Mononuclear cell (primary cell): ENCODE measurements around the gene BIK. TPM values are rescaled to one million over a fixed set of nuclear protein-coding genes. Genes with fewer than 3 reads are reported as not detected.

Source experiments
- H3K27me3 ChIP-seq: 2 replicates; pipeline ENCODE4 v1.6.0; 2011; ENCODE audit warnings: low read length, control low read depth; ENCODE audit not compliant: insufficient read depth
- H3K4me1 ChIP-seq: 2 replicates; pipeline ENCODE4 v1.5.1; 2011; ENCODE audit warnings: mild to moderate bottlenecking, low read length, control low read depth; ENCODE audit not compliant: insufficient read depth
- H3K4me3 ChIP-seq: 2 replicates; pipeline ENCODE4 v1.5.1; 2011; ENCODE audit warnings: mild to moderate bottlenecking, low read length, moderate library complexity
- H3K9me3 ChIP-seq: 2 replicates; pipeline ENCODE4 v1.5.1; 2011; ENCODE audit warnings: low read depth, mild to moderate bottlenecking, control low read depth, low read length
- total RNA-seq: library from RNA; depleted of rRNA; stranded (reverse); fragments of >200 nt; gene quantifications from one replicate; pipeline ENCODE4 v1.2.3, GENCODE V29; 2012

Gene BIK
- total RNA-seq, 1 donor: 2.1 TPM

DNA sequence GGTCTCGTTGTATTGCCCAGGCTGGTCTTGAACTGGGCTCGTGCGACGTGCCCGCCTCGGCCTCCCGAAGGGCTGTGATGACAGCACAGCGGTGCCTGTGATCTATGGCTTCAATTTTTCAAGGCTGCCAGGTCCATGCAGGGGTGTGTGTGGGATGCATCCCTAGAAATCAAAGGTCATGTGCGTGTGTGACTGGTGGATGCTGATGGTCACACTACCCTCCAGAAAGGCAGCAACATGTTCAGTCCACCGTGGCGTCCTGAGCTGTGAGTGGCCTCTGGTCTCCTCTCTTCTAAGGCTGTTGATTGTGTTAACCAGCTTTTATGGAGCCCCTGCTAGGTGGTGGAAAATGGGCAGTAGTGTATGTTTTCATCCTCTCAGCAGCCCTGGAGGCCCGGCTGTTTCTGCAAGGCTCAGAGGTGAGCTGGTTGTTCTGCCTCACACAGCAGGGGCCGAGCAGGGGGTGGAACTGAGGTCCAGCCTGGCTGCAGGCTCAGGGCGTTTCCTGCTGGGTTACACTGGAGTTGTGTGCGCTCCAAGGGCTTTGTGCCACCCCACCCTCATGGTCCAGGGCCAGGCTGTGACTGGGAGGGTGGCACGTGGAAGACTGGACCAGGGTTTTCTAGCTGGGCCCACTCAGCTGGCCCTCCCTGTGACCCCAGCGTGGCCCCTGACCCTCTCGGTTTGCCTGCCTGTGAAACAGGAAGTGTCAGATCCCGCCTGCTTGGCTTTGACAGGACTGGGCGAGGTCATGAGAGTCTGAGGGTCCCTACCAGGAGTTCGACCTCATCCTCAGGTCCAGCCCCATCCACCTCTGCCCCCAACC is 7.7 kb downstream of the BIK start:
- H3K4me1 ChIP-seq: peaks cover 54% of the 10 kb centered on the region
- no peaks in the 10 kb centered on the region for H3K9me3 ChIP-seq
- peaks cover 4% of the 10 kb centered on the region for H3K27me3 ChIP-seq
- no peak overlapping the region for H3K4me3 ChIP-seq

- no peaks in the 10 kb centered on the region for H3K9me3 ChIP-seq
- peaks cover 47% of the 10 kb centered on the region for H3K4me1 ChIP-seq
- H3K4me3 ChIP-seq: no peak overlapping the region
- no peaks in the 10 kb centered on the region for H3K27me3 ChIP-seq
These were observed 8.5 kb downstream of the BIK start for GRCh38 chr22:43118953-43119458.

DNA sequence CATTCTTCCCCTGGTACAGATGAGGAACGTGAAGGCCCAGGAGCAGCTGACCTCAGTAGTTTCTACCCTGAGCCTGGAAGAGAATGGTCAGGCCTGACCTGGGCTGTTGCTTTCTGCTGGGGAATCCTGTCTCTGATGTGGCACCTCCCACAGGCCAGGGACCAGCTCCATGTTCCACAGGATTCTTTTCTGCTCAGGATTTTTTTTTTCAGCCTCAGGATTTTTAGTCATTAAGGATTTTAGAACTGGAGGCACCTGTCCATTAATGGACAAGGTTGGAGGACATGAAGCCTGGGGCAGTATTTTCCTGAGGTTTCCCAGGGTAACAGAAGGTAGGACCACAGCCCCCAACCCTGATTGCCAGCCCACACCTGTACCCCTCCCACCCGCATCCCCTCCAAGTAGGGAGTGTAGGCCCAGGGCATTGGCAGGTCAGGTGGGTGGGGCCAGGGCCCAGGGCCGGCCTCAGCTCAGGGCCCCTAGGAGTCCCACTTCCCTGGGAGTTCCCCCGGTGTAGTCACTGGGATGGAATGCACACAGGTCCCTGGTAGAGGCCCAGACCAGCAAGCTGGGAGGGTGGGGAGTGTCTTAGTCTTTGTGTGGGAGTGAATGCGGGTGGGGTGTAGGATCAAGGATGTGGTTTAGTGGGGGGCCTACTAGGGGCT is 16.1 kb downstream of the BIK start:
- Histone ChIP-seq H3K4me1 (peaks cover 34% of the 10 kb centered on the region), H3K27me3 (no peaks in the 10 kb centered on the region), H3K9me3 (no peaks in the 10 kb centered on the region), H3K4me3 (no peak overlapping the region)

DNA sequence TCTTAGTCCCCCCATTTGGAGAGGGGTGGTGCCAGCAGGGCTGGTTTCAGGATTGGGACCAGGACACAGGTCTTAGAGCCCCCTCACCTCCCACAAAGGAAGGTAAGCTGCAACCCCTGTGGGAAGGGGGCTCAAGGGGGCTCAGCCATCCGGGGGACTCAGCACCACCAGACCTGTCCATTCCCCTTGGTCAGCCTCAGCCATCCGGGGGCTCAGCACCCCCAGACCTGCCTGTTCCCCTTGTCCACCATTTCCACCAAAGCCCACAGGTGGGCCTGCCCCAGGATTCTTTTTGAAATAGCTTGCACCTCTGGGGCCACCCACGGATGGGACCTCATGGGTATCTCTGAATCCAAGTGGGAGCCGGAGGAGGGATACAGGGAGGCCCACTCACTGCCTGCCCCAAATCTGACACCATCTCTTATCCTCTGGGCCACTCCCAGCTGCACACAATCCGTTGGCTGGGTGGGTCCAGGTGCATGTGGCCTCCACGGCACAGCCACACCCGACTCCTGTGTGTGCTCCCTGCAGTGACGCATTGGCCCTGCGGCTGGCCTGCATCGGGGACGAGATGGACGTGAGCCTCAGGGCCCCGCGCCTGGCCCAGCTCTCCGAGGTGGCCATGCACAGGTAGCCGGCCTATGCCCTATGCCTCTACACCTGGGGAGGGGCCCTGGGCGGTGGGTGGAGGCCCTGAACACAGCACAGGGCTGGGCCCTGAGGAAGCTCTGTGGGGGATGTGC is 16.8 kb downstream of the BIK start:
- H3K9me3 ChIP-seq: no peaks in the 10 kb centered on the region
- no peaks in the 10 kb centered on the region for H3K27me3 ChIP-seq
- no peak overlapping the region for H3K4me3 ChIP-seq
- H3K4me1 ChIP-seq: peaks cover 27% of the 10 kb centered on the region

- Histone ChIP-seq H3K9me3 (no peaks in the 10 kb centered on the region), H3K4me3 (no peak overlapping the region), H3K4me1 (peaks cover 26% of the 10 kb centered on the region), H3K27me3 (no peaks in the 10 kb centered on the region)
These were observed 17.6 kb downstream of the BIK start for GRCh38 chr22:43128116-43128515.

DNA sequence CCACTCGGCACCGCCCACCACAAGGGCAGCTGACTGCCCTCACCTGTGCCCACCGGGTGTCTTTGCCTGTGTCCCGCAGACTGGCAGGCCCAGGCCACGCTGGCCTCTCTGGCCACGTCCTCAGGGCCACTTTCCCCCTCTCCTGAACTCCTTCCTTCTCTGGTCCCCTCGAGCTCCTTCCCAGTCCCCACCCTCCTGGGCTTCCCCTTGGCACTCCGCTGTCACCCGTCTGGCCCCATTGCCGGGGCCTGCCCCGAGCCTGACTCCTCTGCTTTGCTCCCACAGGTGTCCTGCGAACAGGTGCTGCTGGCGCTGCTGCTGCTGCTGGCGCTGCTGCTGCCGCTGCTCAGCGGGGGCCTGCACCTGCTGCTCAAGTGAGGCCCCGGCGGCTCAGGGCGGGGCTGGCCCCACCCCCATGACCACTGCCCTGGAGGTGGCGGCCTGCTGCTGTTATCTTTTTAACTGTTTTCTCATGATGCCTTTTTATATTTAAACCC is 18.4 kb downstream of the BIK start:
- Histone ChIP-seq H3K4me1 (peaks cover 26% of the 10 kb centered on the region), H3K27me3 (no peaks in the 10 kb centered on the region), H3K4me3 (no peak overlapping the region), H3K9me3 (no peaks in the 10 kb centered on the region)

DNA sequence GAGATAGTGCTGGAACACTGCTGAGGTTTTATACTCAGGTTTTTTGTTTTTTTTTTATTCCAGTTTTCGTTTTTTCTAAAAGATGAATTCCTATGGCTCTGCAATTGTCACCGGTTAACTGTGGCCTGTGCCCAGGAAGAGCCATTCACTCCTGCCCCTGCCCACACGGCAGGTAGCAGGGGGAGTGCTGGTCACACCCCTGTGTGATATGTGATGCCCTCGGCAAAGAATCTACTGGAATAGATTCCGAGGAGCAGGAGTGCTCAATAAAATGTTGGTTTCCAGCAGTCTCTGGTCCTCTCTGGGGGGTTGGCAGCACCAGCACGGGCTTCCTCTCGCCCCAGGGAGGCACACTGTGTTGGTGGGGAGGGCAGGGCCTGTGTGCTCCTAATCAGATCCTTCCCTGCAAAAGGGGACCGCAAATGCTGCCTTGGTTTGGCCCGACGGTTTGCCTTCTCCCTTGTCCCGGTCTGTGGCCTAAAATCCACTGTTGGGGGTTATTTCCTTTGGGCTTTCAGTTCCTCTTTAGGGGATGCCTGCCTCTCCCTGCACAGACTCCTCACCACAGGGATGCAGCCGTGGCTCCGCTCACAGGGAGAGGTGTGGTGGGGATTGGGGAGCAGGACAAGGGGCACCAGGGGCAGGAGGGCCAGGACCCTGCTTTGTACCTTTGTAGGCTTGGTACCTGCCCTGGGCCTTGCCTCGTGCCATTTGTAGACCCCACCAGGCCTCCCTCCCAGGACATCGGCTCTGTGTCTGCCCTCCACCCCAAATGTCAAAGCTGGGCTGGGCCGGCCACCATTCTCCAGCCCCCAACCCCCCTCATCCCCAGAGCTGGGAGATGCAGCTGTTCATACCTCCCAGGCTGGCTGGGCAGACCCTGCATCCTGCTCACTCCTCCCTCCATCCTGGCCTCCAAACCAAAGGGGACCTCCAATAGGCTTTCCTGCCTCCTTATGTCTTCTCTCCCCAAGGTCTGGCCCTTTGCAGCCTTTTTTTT is 19.2 kb downstream of the BIK start:
- H3K27me3 ChIP-seq: no peaks in the 10 kb centered on the region
- H3K9me3 ChIP-seq: no peaks in the 10 kb centered on the region
- peaks cover 26% of the 10 kb centered on the region for H3K4me1 ChIP-seq
- no peak overlapping the region for H3K4me3 ChIP-seq

- peaks cover 34% of the 10 kb centered on the region for H3K4me1 ChIP-seq
- H3K27me3 ChIP-seq: no peaks in the 10 kb centered on the region
- H3K4me3 ChIP-seq: no peak overlapping the region
- H3K9me3 ChIP-seq: no peaks in the 10 kb centered on the region
These were observed 21.4 kb downstream of the BIK start for GRCh38 chr22:43131773-43132501.

DNA sequence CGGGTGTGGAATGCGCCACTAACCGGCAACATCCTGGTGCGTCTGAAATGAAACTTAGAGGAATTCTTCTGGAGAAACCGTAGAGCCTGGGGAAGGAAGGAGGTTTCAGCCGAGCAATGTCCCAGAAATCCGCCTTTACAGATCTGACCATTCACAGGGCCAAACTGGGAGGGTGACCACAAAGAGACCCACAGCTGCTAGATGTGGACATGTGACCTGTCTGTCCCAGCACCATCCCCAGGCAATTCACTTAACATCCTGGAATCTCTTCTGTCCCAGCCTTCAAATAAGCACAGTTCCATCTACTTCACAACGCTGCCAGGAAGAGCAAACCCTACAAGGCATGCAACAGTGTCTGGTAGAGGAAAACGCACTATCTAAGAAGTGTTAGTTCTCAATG is 22.9 kb downstream of the BIK start:
- no peaks in the 10 kb centered on the region for H3K9me3 ChIP-seq
- no peaks in the 10 kb centered on the region for H3K27me3 ChIP-seq
- H3K4me3 ChIP-seq: no peak overlapping the region
- peaks cover 30% of the 10 kb centered on the region for H3K4me1 ChIP-seq

DNA sequence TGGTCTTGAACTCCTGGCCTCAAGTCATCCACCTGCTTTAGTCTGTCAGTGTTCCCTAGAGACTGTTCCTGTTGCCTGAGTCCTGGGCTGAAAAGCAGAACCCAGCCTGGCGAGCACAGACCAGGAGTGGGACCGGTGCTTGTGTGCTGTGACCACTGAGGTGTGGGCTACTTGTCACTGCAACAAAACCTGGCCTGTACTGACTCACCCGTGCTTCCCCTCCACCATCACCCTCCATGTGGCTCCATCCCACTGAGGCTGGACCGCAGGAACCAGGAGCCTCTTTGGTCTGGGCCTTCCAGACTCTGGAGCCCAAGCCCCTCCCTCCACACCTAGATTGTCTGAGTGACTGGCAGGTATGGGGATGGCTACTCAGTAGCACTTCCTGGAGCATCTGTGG is 24.0 kb downstream of the BIK start:
- no peaks in the 10 kb centered on the region for H3K27me3 ChIP-seq
- H3K4me1 ChIP-seq: peaks cover 18% of the 10 kb centered on the region
- H3K4me3 ChIP-seq: no peak overlapping the region
- no peaks in the 10 kb centered on the region for H3K9me3 ChIP-seq

DNA sequence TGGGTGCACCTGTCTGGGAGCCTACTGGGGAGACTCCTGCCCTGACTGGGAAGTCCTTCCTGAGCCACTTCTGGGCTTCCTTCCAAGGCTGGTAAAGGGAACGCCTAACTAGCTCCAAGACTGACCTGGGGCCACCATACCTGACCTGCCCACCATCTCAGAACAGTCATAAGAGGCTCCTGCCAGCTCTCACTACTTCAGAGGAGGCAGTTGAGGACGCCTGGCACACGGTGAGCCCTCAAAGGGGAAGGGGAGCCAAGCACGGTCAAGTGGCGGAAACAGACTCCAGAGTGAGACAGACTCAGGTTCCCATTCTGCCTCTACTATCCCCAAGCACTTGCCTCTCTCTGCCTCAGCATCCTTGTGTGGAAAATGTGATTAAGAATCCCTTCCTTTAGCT is 25.0 kb downstream of the BIK start:
- Histone ChIP-seq H3K9me3 (no peaks in the 10 kb centered on the region), H3K27me3 (no peaks in the 10 kb centered on the region), H3K4me1 (peaks cover 12% of the 10 kb centered on the region), H3K4me3 (no peak overlapping the region)

- H3K4me1 ChIP-seq: peaks cover 12% of the 10 kb centered on the region
These were observed 25.7 kb downstream of the BIK start for GRCh38 chr22:43136255-43136654.

GRCh38 chr22:43136801-43137200 is 26.3 kb downstream of the BIK start:
- no peaks in the 10 kb centered on the region for H3K9me3 ChIP-seq
- H3K27me3 ChIP-seq: no peaks in the 10 kb centered on the region
- peaks cover 12% of the 10 kb centered on the region for H3K4me1 ChIP-seq
- no peak overlapping the region for H3K4me3 ChIP-seq

More at GRCh38 chr22:43136255-43136654, 25.7 kb downstream of the BIK start:
- no peak overlapping the region for H3K4me3 ChIP-seq
- H3K9me3 ChIP-seq: no peaks in the 10 kb centered on the region
- no peaks in the 10 kb centered on the region for H3K27me3 ChIP-seq
